Measurements from ENCODE around the gene KRT84. TPM values are rescaled to one million over a fixed set of nuclear protein-coding genes. Genes with fewer than 3 reads are reported as not detected.

Gene KRT84
- total RNA-seq, 2 experiments from 2014 or later = not detected

- Histone ChIP-seq H3K4me2 (ENCODE audit: low read length) (no peak overlapping the region), H3K9me3 (ENCODE audit: low read length) (no peaks in the 10 kb centered on the region), H3K79me2 (ENCODE audit: insufficient read depth, low read depth, low read length) (no peaks in the 10 kb centered on the region), H3K9me2 (ENCODE audit: insufficient read depth, low read length) (no peaks in the 10 kb centered on the region), H2AFZ (ENCODE audit: low read length) (no peak overlapping the region), H3K4me1 (ENCODE audit: insufficient read depth, low read length, poor library complexity, severe bottlenecking) (no peaks in the 10 kb centered on the region), H3K27ac (ENCODE audit: low read depth, low read length, poor library complexity, severe bottlenecking) (no peak overlapping the region), H3K36me3 (ENCODE audit: insufficient read depth, low read length) (no peaks in the 10 kb centered on the region), H3K4me3 (ENCODE audit: low read depth, low read length, poor library complexity, severe bottlenecking) (no peak overlapping the region), H4K20me1 (ENCODE audit: insufficient read depth, low read length) (no peaks in the 10 kb centered on the region)
- DNase-seq (ENCODE audit: low spot score) = no peak
- intact Hi-C loops (cut with micrococcal nuclease; ENCODE audit: unreplicated experiment) = no loop called here
- TF ChIP-seq EZH2phosphoT487 (IDR thresholded peaks at IDR 0.05; ENCODE audit: borderline replicate concordance, low read depth, low read length) = no peak
- no peak for TF ChIP-seq CTCF (conservative IDR thresholded peaks at IDR 0.05; ENCODE audit: low read length)
- POLR2A ChIA-PET = no interaction called here
- no TSS peak for BruUV-seq (replicated peaks)
- CTCF ChIA-PET (ENCODE audit: unreplicated experiment) = interaction anchor here (1.2 kb wide), 1 partner anchor 148 kb away, joined by 3 read pairs; no protein-coding TSS in a partner anchor
Observed at GRCh38 chr12:52427083-52427482, 41.6 kb upstream of the KRT84 start.

- Histone ChIP-seq H3K9me3 (ENCODE audit: low read length) (no peaks in the 10 kb centered on the region), H3K36me3 (ENCODE audit: insufficient read depth, low read length) (no peaks in the 10 kb centered on the region), H3K79me2 (ENCODE audit: insufficient read depth, low read depth, low read length) (no peaks in the 10 kb centered on the region), H3K4me3 (ENCODE audit: low read depth, low read length, poor library complexity, severe bottlenecking) (no peak overlapping the region), H3K4me1 (ENCODE audit: insufficient read depth, low read length, poor library complexity, severe bottlenecking) (no peaks in the 10 kb centered on the region), H3K4me2 (ENCODE audit: low read length) (no peak overlapping the region), H2AFZ (ENCODE audit: low read length) (no peak overlapping the region), H3K9me2 (ENCODE audit: insufficient read depth, low read length) (no peaks in the 10 kb centered on the region), H4K20me1 (ENCODE audit: insufficient read depth, low read length) (no peaks in the 10 kb centered on the region), H3K27ac (ENCODE audit: low read depth, low read length, poor library complexity, severe bottlenecking) (no peak overlapping the region)
- ChIA-PET POLR2A (interaction anchor here (0.6 kb wide), 1 partner anchor 1123 kb away, joined by 4 read pairs; no protein-coding TSS in a partner anchor), CTCF (ENCODE audit: unreplicated experiment) (no interaction called here)
- DNase-seq (ENCODE audit: low spot score) = no peak
- no TSS peak for BruUV-seq (replicated peaks)
- intact Hi-C loops (cut with micrococcal nuclease; ENCODE audit: unreplicated experiment) = no loop called here
- TF ChIP-seq CTCF (conservative IDR thresholded peaks at IDR 0.05; ENCODE audit: low read length) = no peak
- no peak for TF ChIP-seq EZH2phosphoT487 (IDR thresholded peaks at IDR 0.05; ENCODE audit: borderline replicate concordance, low read depth, low read length)
Observed at GRCh38 chr12:52426034-52426433, 40.6 kb upstream of the KRT84 start.

GRCh38 chr12:52425466-52425865, 40.0 kb upstream of the KRT84 start:
- no peak for TF ChIP-seq CTCF (conservative IDR thresholded peaks at IDR 0.05; ENCODE audit: low read length)
- no peak for TF ChIP-seq EZH2phosphoT487 (IDR thresholded peaks at IDR 0.05; ENCODE audit: borderline replicate concordance, low read depth, low read length)
- BruUV-seq (replicated peaks) = no TSS peak
- H2AFZ ChIP-seq (ENCODE audit: low read length) = no peak overlapping the region
- H3K79me2 ChIP-seq (ENCODE audit: insufficient read depth, low read depth, low read length) = no peaks in the 10 kb centered on the region
- H3K4me2 ChIP-seq (ENCODE audit: low read length) = no peak overlapping the region
- H3K9me3 ChIP-seq (ENCODE audit: low read length) = no peaks in the 10 kb centered on the region
- ChIA-PET POLR2A (interaction anchor here (0.6 kb wide), 1 partner anchor 1123 kb away, joined by 4 read pairs; no protein-coding TSS in a partner anchor), CTCF (ENCODE audit: unreplicated experiment) (no interaction called here)
- no peaks in the 10 kb centered on the region for H3K9me2 ChIP-seq (ENCODE audit: insufficient read depth, low read length)
- no peak overlapping the region for H3K4me3 ChIP-seq (ENCODE audit: low read depth, low read length, poor library complexity, severe bottlenecking)
- H3K4me1 ChIP-seq (ENCODE audit: insufficient read depth, low read length, poor library complexity, severe bottlenecking) = no peaks in the 10 kb centered on the region
- DNase-seq (ENCODE audit: low spot score) = no peak
- H4K20me1 ChIP-seq (ENCODE audit: insufficient read depth, low read length) = no peaks in the 10 kb centered on the region
- intact Hi-C loops (cut with micrococcal nuclease; ENCODE audit: unreplicated experiment) = no loop called here
- H3K36me3 ChIP-seq (ENCODE audit: insufficient read depth, low read length) = no peaks in the 10 kb centered on the region
- no peak overlapping the region for H3K27ac ChIP-seq (ENCODE audit: low read depth, low read length, poor library complexity, severe bottlenecking)
